Activated T-helper 17 cell treated with anti-CD3 and anti-CD28 coated beads, Interleukin-2, amount 50 U/mL, for 72 hours (primary cell): ENCODE measurements around the gene PLXNA2. TPM values are rescaled to one million over a fixed set of nuclear protein-coding genes. Genes with fewer than 3 reads are reported as not detected.

Source experiments
- ATAC-seq: fragments of 150-1000 bp; cut with Tn5 transposase; replicated peaks from 2 replicates; pipeline ENCODE4 v1.10.0; 2021; ENCODE audit warnings: mild to moderate bottlenecking, moderate library complexity
- H3K27ac Mint-ChIP-seq: one replicate; pipeline ENCODE4 v1.8.0; 2022; ENCODE audit warnings: mixed read lengths
- H3K27me3 Mint-ChIP-seq: one replicate; pipeline ENCODE4 v1.8.0; 2022; ENCODE audit warnings: mixed read lengths
- H3K36me3 Mint-ChIP-seq: one replicate; pipeline ENCODE4 v1.8.0; 2022; ENCODE audit warnings: low read depth, mild to moderate bottlenecking, mixed read lengths
- H3K4me1 Mint-ChIP-seq: one replicate; pipeline ENCODE4 v1.8.0; 2022; ENCODE audit warnings: mixed read lengths
- H3K4me3 Mint-ChIP-seq: one replicate; pipeline ENCODE4 v1.8.0; 2022; ENCODE audit warnings: mild to moderate bottlenecking, mixed read lengths
- H3K9me3 Mint-ChIP-seq: one replicate; pipeline ENCODE4 v1.8.0; 2022; ENCODE audit warnings: mixed read lengths
- total RNA-seq, 2 donors: library from RNA; stranded (reverse); gene quantifications; one replicate each; pipeline ENCODE4 v1.2.3, GENCODE V29; 2022

Gene PLXNA2
- total RNA-seq, 2 donors from 2014 or later: 0.09 TPM; not detected in 1

- Mint-ChIP-seq H3K27me3 (peaks cover 23% of the 10 kb centered on the region), H3K4me1 (no peaks in the 10 kb centered on the region), H3K4me3 (no peak overlapping the region), H3K36me3 (no peaks in the 10 kb centered on the region), H3K9me3 (no peaks in the 10 kb centered on the region), H3K27ac (no peak overlapping the region)
- ATAC-seq: no peak
Measured at GRCh38 chr1:208054911-208055379, 189.2 kb downstream of the PLXNA2 start.

- peaks cover 22% of the 10 kb centered on the region for H3K27me3 Mint-ChIP-seq
- no peak for ATAC-seq
- H3K4me1 Mint-ChIP-seq: no peaks in the 10 kb centered on the region
- H3K27ac Mint-ChIP-seq: no peak overlapping the region
- H3K4me3 Mint-ChIP-seq: no peak overlapping the region
- no peaks in the 10 kb centered on the region for H3K9me3 Mint-ChIP-seq
- H3K36me3 Mint-ChIP-seq: no peaks in the 10 kb centered on the region
Measured at GRCh38 chr1:208054485-208054884, 189.7 kb downstream of the PLXNA2 start.

- ATAC-seq: no peak
- no peak overlapping the region for H3K4me3 Mint-ChIP-seq
- no peak overlapping the region for H3K27ac Mint-ChIP-seq
- no peaks in the 10 kb centered on the region for H3K4me1 Mint-ChIP-seq
- H3K36me3 Mint-ChIP-seq: no peaks in the 10 kb centered on the region
- peaks cover 19% of the 10 kb centered on the region for H3K27me3 Mint-ChIP-seq
- no peaks in the 10 kb centered on the region for H3K9me3 Mint-ChIP-seq
Measured at GRCh38 chr1:208053661-208054060, 190.5 kb downstream of the PLXNA2 start.

- Mint-ChIP-seq H3K27me3 (peaks cover 19% of the 10 kb centered on the region), H3K36me3 (no peaks in the 10 kb centered on the region), H3K4me3 (no peak overlapping the region), H3K9me3 (no peaks in the 10 kb centered on the region), H3K27ac (no peak overlapping the region), H3K4me1 (no peaks in the 10 kb centered on the region)
- no peak for ATAC-seq
Measured at GRCh38 chr1:208052926-208053407, 191.2 kb downstream of the PLXNA2 start.

- no peaks in the 10 kb centered on the region for H3K36me3 Mint-ChIP-seq
- H3K27ac Mint-ChIP-seq: no peak overlapping the region
- H3K9me3 Mint-ChIP-seq: no peaks in the 10 kb centered on the region
Measured at GRCh38 chr1:208052135-208052534, 192.0 kb downstream of the PLXNA2 start.

GRCh38 chr1:208051651-208052050 is 192.5 kb downstream of the PLXNA2 start:
- Mint-ChIP-seq H3K9me3 (no peaks in the 10 kb centered on the region), H3K27me3 (peaks cover 16% of the 10 kb centered on the region), H3K27ac (no peak overlapping the region), H3K4me1 (no peaks in the 10 kb centered on the region), H3K4me3 (no peak overlapping the region), H3K36me3 (no peaks in the 10 kb centered on the region)
- ATAC-seq: no peak

More at GRCh38 chr1:208052135-208052534, 192.0 kb downstream of the PLXNA2 start:
- Mint-ChIP-seq H3K4me3 (no peak overlapping the region), H3K4me1 (no peaks in the 10 kb centered on the region), H3K27me3 (peaks cover 19% of the 10 kb centered on the region)
- no peak for ATAC-seq

- no peaks in the 10 kb centered on the region for H3K9me3 Mint-ChIP-seq
- H3K36me3 Mint-ChIP-seq: no peaks in the 10 kb centered on the region
- peaks cover 11% of the 10 kb centered on the region for H3K4me1 Mint-ChIP-seq
- no peak overlapping the region for H3K4me3 Mint-ChIP-seq
- ATAC-seq: no peak
- H3K27me3 Mint-ChIP-seq: peaks cover 19% of the 10 kb centered on the region
- no peak overlapping the region for H3K27ac Mint-ChIP-seq
Measured at GRCh38 chr1:208048904-208049303, 195.3 kb downstream of the PLXNA2 start.

GRCh38 chr1:208047975-208048374 is 196.2 kb downstream of the PLXNA2 start:
- no peaks in the 10 kb centered on the region for H3K9me3 Mint-ChIP-seq
- H3K36me3 Mint-ChIP-seq: no peaks in the 10 kb centered on the region
- no peak for ATAC-seq
- no peak overlapping the region for H3K27ac Mint-ChIP-seq
- H3K27me3 Mint-ChIP-seq: peaks cover 26% of the 10 kb centered on the region
- H3K4me1 Mint-ChIP-seq: peaks cover 11% of the 10 kb centered on the region
- H3K4me3 Mint-ChIP-seq: no peak overlapping the region

- H3K9me3 Mint-ChIP-seq: no peaks in the 10 kb centered on the region
- no peak overlapping the region for H3K27ac Mint-ChIP-seq
- peaks cover 27% of the 10 kb centered on the region for H3K27me3 Mint-ChIP-seq
- no peak overlapping the region for H3K4me3 Mint-ChIP-seq
- peaks cover 11% of the 10 kb centered on the region for H3K4me1 Mint-ChIP-seq
- H3K36me3 Mint-ChIP-seq: no peaks in the 10 kb centered on the region
- ATAC-seq: no peak
Measured at GRCh38 chr1:208047476-208047934, 196.7 kb downstream of the PLXNA2 start.

- no peaks in the 10 kb centered on the region for H3K36me3 Mint-ChIP-seq
- peaks cover 11% of the 10 kb centered on the region for H3K4me1 Mint-ChIP-seq
- H3K9me3 Mint-ChIP-seq: no peaks in the 10 kb centered on the region
- H3K4me3 Mint-ChIP-seq: no peak overlapping the region
- peaks cover 23% of the 10 kb centered on the region for H3K27me3 Mint-ChIP-seq
- no peak overlapping the region for H3K27ac Mint-ChIP-seq
- no peak for ATAC-seq
Measured at GRCh38 chr1:208045463-208046260, 198.5 kb downstream of the PLXNA2 start.

GRCh38 chr1:208044589-208045462 is 199.4 kb downstream of the PLXNA2 start:
- H3K27me3 Mint-ChIP-seq: peaks cover 23% of the 10 kb centered on the region

GRCh38 chr1:208043691-208044181 is 200.4 kb downstream of the PLXNA2 start:
- no peak for ATAC-seq
- Mint-ChIP-seq H3K27me3 (peaks cover 23% of the 10 kb centered on the region), H3K9me3 (no peaks in the 10 kb centered on the region), H3K4me3 (no peak overlapping the region), H3K36me3 (no peaks in the 10 kb centered on the region), H3K27ac (no peak overlapping the region), H3K4me1 (peaks cover 11% of the 10 kb centered on the region)

More at GRCh38 chr1:208044589-208045462, 199.4 kb downstream of the PLXNA2 start:
- peak; percentile 18 for ATAC-seq
- Mint-ChIP-seq H3K27ac (no peak overlapping the region), H3K4me3 (no peak overlapping the region), H3K9me3 (no peaks in the 10 kb centered on the region), H3K4me1 (peaks cover 11% of the 10 kb centered on the region), H3K36me3 (no peaks in the 10 kb centered on the region)

GRCh38 chr1:208042868-208043267 is 201.3 kb downstream of the PLXNA2 start:
- Mint-ChIP-seq H3K27me3 (peaks cover 23% of the 10 kb centered on the region), H3K4me3 (no peak overlapping the region), H3K36me3 (no peaks in the 10 kb centered on the region), H3K9me3 (no peaks in the 10 kb centered on the region), H3K27ac (no peak overlapping the region), H3K4me1 (peaks cover 11% of the 10 kb centered on the region)
- ATAC-seq: no peak

GRCh38 chr1:208042041-208042615 is 202.1 kb downstream of the PLXNA2 start:
- H3K9me3 Mint-ChIP-seq: no peaks in the 10 kb centered on the region
- H3K36me3 Mint-ChIP-seq: no peaks in the 10 kb centered on the region
- ATAC-seq: no peak

More at GRCh38 chr1:208042041-208042615, 202.1 kb downstream of the PLXNA2 start:
- no peak overlapping the region for H3K4me3 Mint-ChIP-seq
- H3K4me1 Mint-ChIP-seq: peaks cover 11% of the 10 kb centered on the region
- no peak overlapping the region for H3K27ac Mint-ChIP-seq
- H3K27me3 Mint-ChIP-seq: peaks cover 23% of the 10 kb centered on the region
